Measurements from ENCODE around the gene RRP7A. TPM values are rescaled to one million over a fixed set of nuclear protein-coding genes. Genes with fewer than 3 reads are reported as not detected.

Gene RRP7A
- total and polyA plus RNA-seq, 2 of the 13 experiments (the other 11 are each of a cell fraction or from before 2014, with no cell fraction given), result 15.3 to 41.6 TPM

- TF ChIP-seq GMEB1 (CRISPR knock-in tag; IDR thresholded peaks at IDR 0.05; ENCODE audit: borderline replicate concordance), result no peak
- TF ChIP-seq ZNF773 (CRISPR knock-in tag; IDR thresholded peaks at IDR 0.05; ENCODE audit: borderline replicate concordance), result no peak
- TF ChIP-seq MED13 (CRISPR knock-in tag; IDR thresholded peaks at IDR 0.05), result no peak
- no peak for TF ChIP-seq ZNF776 (CRISPR knock-in tag; IDR thresholded peaks at IDR 0.05)
- TF ChIP-seq ZNF326 (CRISPR knock-in tag; IDR thresholded peaks at IDR 0.05; ENCODE audit: borderline replicate concordance), result no peak
- no peak for TF ChIP-seq CBFB (CRISPR knock-in tag; IDR thresholded peaks at IDR 0.05)
- no peak for TF ChIP-seq FOXM1 (CRISPR knock-in tag; IDR thresholded peaks at IDR 0.05)
- TF ChIP-seq ZNF777 (CRISPR knock-in tag; IDR thresholded peaks at IDR 0.05), result no peak
- TF ChIP-seq KLF15 (CRISPR knock-in tag; IDR thresholded peaks at IDR 0.05; ENCODE audit: borderline replicate concordance), result no peak
- no peak for TF ChIP-seq KMT2B (CRISPR knock-in tag; IDR thresholded peaks at IDR 0.05)
- 0 out of 2 replicates have a peak, but pooled peaks have one; percentile 13 for TF ChIP-seq BCL6 (CRISPR knock-in tag; IDR thresholded peaks at IDR 0.05)
- TF ChIP-seq ZNF782 (CRISPR knock-in tag; IDR thresholded peaks at IDR 0.05; ENCODE audit: borderline replicate concordance), result no peak
- TF ChIP-seq, protein P1, sequence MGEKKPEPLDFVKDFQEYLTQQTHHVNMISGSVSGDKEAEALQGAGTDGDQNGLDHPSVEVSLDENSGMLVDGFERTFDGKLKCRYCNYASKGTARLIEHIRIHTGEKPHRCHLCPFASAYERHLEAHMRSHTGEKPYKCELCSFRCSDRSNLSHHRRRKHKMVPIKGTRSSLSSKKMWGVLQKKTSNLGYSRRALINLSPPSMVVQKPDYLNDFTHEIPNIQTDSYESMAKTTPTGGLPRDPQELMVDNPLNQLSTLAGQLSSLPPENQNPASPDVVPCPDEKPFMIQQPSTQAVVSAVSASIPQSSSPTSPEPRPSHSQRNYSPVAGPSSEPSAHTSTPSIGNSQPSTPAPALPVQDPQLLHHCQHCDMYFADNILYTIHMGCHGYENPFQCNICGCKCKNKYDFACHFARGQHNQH (CRISPR knock-in tag; IDR thresholded peaks at IDR 0.05), result no peak
- TF ChIP-seq, protein P2, sequence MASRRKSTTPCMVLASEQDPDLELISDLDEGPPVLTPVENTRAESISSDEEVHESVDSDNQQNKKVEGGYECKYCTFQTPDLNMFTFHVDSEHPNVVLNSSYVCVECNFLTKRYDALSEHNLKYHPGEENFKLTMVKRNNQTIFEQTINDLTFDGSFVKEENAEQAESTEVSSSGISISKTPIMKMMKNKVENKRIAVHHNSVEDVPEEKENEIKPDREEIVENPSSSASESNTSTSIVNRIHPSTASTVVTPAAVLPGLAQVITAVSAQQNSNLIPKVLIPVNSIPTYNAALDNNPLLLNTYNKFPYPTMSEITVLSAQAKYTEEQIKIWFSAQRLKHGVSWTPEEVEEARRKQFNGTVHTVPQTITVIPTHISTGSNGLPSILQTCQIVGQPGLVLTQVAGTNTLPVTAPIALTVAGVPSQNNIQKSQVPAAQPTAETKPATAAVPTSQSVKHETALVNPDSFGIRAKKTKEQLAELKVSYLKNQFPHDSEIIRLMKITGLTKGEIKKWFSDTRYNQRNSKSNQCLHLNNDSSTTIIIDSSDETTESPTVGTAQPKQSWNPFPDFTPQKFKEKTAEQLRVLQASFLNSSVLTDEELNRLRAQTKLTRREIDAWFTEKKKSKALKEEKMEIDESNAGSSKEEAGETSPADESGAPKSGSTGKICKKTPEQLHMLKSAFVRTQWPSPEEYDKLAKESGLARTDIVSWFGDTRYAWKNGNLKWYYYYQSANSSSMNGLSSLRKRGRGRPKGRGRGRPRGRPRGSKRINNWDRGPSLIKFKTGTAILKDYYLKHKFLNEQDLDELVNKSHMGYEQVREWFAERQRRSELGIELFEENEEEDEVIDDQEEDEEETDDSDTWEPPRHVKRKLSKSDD (CRISPR knock-in tag; IDR thresholded peaks at IDR 0.05; ENCODE audit: low read depth), result no peak
- TF ChIP-seq, protein P3, sequence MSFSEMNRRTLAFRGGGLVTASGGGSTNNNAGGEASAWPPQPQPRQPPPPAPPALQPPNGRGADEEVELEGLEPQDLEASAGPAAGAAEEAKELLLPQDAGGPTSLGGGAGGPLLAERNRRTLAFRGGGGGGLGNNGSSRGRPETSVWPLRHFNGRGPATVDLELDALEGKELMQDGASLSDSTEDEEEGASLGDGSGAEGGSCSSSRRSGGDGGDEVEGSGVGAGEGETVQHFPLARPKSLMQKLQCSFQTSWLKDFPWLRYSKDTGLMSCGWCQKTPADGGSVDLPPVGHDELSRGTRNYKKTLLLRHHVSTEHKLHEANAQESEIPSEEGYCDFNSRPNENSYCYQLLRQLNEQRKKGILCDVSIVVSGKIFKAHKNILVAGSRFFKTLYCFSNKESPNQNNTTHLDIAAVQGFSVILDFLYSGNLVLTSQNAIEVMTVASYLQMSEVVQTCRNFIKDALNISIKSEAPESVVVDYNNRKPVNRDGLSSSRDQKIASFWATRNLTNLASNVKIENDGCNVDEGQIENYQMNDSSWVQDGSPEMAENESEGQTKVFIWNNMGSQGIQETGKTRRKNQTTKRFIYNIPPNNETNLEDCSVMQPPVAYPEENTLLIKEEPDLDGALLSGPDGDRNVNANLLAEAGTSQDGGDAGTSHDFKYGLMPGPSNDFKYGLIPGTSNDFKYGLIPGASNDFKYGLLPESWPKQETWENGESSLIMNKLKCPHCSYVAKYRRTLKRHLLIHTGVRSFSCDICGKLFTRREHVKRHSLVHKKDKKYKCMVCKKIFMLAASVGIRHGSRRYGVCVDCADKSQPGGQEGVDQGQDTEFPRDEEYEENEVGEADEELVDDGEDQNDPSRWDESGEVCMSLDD (CRISPR knock-in tag; IDR thresholded peaks at IDR 0.05; ENCODE audit: borderline replicate concordance), result no peak
- TF ChIP-seq, protein P4, sequence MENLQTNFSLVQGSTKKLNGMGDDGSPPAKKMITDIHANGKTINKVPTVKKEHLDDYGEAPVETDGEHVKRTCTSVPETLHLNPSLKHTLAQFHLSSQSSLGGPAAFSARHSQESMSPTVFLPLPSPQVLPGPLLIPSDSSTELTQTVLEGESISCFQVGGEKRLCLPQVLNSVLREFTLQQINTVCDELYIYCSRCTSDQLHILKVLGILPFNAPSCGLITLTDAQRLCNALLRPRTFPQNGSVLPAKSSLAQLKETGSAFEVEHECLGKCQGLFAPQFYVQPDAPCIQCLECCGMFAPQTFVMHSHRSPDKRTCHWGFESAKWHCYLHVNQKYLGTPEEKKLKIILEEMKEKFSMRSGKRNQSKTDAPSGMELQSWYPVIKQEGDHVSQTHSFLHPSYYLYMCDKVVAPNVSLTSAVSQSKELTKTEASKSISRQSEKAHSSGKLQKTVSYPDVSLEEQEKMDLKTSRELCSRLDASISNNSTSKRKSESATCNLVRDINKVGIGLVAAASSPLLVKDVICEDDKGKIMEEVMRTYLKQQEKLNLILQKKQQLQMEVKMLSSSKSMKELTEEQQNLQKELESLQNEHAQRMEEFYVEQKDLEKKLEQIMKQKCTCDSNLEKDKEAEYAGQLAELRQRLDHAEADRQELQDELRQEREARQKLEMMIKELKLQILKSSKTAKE (CRISPR knock-in tag; IDR thresholded peaks at IDR 0.05; ENCODE audit: borderline replicate concordance), result no peak
- no peak for TF ChIP-seq SP5 (CRISPR knock-in tag; IDR thresholded peaks at IDR 0.05; ENCODE audit: borderline replicate concordance, low read depth)
- TF ChIP-seq, protein P5, sequence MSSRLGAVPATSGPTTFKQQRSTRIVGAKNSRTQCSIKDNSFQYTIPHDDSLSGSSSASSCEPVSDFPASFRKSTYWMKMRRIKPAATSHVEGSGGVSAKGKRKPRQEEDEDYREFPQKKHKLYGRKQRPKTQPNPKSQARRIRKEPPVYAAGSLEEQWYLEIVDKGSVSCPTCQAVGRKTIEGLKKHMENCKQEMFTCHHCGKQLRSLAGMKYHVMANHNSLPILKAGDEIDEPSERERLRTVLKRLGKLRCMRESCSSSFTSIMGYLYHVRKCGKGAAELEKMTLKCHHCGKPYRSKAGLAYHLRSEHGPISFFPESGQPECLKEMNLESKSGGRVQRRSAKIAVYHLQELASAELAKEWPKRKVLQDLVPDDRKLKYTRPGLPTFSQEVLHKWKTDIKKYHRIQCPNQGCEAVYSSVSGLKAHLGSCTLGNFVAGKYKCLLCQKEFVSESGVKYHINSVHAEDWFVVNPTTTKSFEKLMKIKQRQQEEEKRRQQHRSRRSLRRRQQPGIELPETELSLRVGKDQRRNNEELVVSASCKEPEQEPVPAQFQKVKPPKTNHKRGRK (CRISPR knock-in tag; IDR thresholded peaks at IDR 0.05), result no peak
These were observed 41.2 kb upstream of the RRP7A start (continued) for GRCh38 chr22:42560781-42561180.
